Neuron (in vitro differentiated cells): ENCODE data around the gene NFS1.
"Not testable (repeated sequence)": the region's sequence is repeated elsewhere in the genome, so short reads cannot be mapped to it uniquely, and the experiment has no call there.

ENCODE experiments used
- H2AFZ ChIP-seq: one replicate; pipeline ENCODE4 v1.6.1; 2013; ENCODE audit warnings: low read depth, mild to moderate bottlenecking, inconsistent platforms, low read length, moderate library complexity
- H3K27me3 ChIP-seq: one replicate; pipeline ENCODE4 v1.6.1; 2013; ENCODE audit warnings: low read length; ENCODE audit not compliant: insufficient read depth
- H3K36me3 ChIP-seq: one replicate; pipeline ENCODE4 v1.6.1; 2013; ENCODE audit warnings: low read length; ENCODE audit not compliant: insufficient read depth
- H3K4me1 ChIP-seq: one replicate; pipeline ENCODE4 v1.6.1; 2013; ENCODE audit warnings: low read length; ENCODE audit not compliant: insufficient read depth
- H3K4me3 ChIP-seq: 2 replicates; pipeline ENCODE4 v1.5.1; 2013; ENCODE audit warnings: mild to moderate bottlenecking, low read length, moderate library complexity
- H3K9me3 ChIP-seq: one replicate; pipeline ENCODE4 v1.6.1; 2013; ENCODE audit warnings: low read length

The NFS1 gene

DNA sequence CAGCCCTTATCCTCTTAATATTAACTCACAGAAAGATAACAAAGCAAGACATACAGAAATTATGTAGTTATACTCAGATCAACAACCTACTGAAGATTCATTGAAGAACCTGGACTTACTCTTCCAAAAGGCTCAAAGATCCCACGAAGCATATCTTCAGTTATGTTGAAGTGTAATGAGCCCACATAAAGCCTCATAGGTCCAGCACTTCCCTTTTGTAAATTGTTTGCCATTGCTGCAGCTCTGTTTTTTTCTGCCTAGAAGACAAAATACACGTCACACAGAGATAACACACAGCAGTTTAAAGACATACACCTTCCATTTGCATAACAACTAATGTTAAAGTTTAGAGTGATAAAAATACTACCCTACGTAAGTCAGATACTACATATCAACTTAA, 22.5 kb upstream of the NFS1 start:
- Histone ChIP-seq H3K36me3 (peaks cover 92% of the 10 kb centered on the region), H3K27me3 (no peaks in the 10 kb centered on the region), H2AFZ (no peak overlapping the region)

DNA sequence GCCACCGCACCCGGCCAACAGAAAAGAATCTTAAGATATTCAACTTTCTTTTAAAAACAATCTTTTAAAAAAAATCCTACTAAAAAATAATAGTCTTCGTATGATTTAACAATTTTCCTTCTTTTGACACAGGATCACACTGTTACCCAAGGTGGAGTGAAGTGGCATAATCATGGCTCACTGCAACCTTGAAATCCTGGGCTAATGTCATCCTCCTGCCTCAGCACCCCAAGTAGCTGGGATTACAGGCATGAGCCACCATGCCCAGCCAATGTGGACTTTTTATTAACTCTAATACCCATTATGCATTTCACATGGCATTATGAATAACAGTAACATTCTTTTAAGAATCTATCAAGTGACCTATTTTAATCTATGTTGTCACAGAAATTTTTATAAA, 22.1 kb upstream of the NFS1 start:
- no peaks in the 10 kb centered on the region for H3K9me3 ChIP-seq
- no peak overlapping the region for H3K4me3 ChIP-seq
- no peaks in the 10 kb centered on the region for H3K4me1 ChIP-seq
- H3K27me3 ChIP-seq, result no peaks in the 10 kb centered on the region
- H3K36me3 ChIP-seq, result peaks cover 92% of the 10 kb centered on the region
- H2AFZ ChIP-seq, result no peak overlapping the region

More for the DNA sequence above, 22.5 kb upstream of the NFS1 start:
- H3K4me1 ChIP-seq, result no peaks in the 10 kb centered on the region
- H3K4me3 ChIP-seq, result no peak overlapping the region
- H3K9me3 ChIP-seq, result no peaks in the 10 kb centered on the region

GRCh38 chr20:35720165-35721123, 21.3 kb upstream of the NFS1 start:
- Histone ChIP-seq H2AFZ (no peak overlapping the region), H3K9me3 (no peaks in the 10 kb centered on the region), H3K36me3 (peaks cover 92% of the 10 kb centered on the region), H3K4me1 (no peaks in the 10 kb centered on the region), H3K4me3 (no peak overlapping the region), H3K27me3 (no peaks in the 10 kb centered on the region)

- H2AFZ ChIP-seq, result no peak overlapping the region
- no peaks in the 10 kb centered on the region for H3K4me1 ChIP-seq
- H3K36me3 ChIP-seq, result peaks cover 93% of the 10 kb centered on the region
- no peaks in the 10 kb centered on the region for H3K9me3 ChIP-seq
- H3K4me3 ChIP-seq, result no peak overlapping the region
- H3K27me3 ChIP-seq, result no peaks in the 10 kb centered on the region
Measured at GRCh38 chr20:35719717-35720116, 20.6 kb upstream of the NFS1 start.

DNA sequence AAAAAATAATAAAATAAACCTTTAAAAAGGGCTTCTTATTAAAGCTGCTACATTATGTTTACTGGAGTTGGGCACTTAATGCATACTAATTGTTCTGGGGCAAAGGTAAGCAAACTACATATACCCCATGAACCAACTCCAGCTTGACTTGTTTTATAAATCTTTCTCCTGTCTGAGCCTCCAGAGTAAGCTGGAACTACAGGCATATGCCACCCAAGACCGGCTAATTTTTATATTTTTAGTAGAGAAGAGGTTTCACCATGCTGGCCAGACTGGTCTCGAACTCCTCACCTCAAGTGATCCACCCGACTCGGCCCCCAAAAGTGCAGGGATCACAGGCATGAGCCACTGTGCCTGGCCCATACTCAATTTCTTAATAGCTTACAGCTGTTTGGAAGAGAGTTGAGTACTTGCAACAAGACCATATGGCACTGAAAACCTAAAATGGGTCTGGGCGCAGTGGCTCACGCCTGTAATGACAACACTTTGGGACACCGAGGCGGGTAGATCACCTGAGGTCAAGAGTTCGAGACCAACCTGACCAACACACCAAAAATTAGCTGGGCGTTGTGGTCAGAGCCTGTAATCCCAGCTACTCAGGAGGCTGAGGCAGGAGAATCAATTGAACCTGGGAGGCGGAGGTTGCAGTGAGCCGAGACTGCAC, 20.0 kb upstream of the NFS1 start:
- Histone ChIP-seq H2AFZ (no peak overlapping the region), H3K4me3 (no peak overlapping the region), H3K9me3 (no peaks in the 10 kb centered on the region), H3K36me3 (peaks cover 92% of the 10 kb centered on the region), H3K4me1 (no peaks in the 10 kb centered on the region), H3K27me3 (no peaks in the 10 kb centered on the region)

- H3K4me3 ChIP-seq, H3K9me3 ChIP-seq, H3K4me1 ChIP-seq, H3K27me3 ChIP-seq, H2AFZ ChIP-seq: not testable (repeated sequence)
- H3K36me3 ChIP-seq, result peaks cover 92% of the 10 kb centered on the region
Measured at GRCh38 chr20:35718321-35718720, 19.2 kb upstream of the NFS1 start.

- Histone ChIP-seq H3K36me3 (peaks cover 93% of the 10 kb centered on the region), H2AFZ (no peak overlapping the region), H3K27me3 (no peaks in the 10 kb centered on the region), H3K4me1 (peaks cover 2% of the 10 kb centered on the region), H3K9me3 (no peaks in the 10 kb centered on the region), H3K4me3 (no peak overlapping the region)
Measured at GRCh38 chr20:35716330-35716729, 17.2 kb upstream of the NFS1 start.

GRCh38 chr20:35715652-35716051, 16.5 kb upstream of the NFS1 start:
- no peak overlapping the region for H3K4me3 ChIP-seq
- no peak overlapping the region for H2AFZ ChIP-seq
- peaks cover 4% of the 10 kb centered on the region for H3K4me1 ChIP-seq
- peaks cover 93% of the 10 kb centered on the region for H3K36me3 ChIP-seq
- no peaks in the 10 kb centered on the region for H3K9me3 ChIP-seq
- no peaks in the 10 kb centered on the region for H3K27me3 ChIP-seq

- H3K9me3 ChIP-seq, result no peaks in the 10 kb centered on the region
- no peaks in the 10 kb centered on the region for H3K27me3 ChIP-seq
- H3K36me3 ChIP-seq, result peaks cover 92% of the 10 kb centered on the region
- peaks cover 20% of the 10 kb centered on the region for H3K4me1 ChIP-seq
- H2AFZ ChIP-seq, result no peak overlapping the region
- H3K4me3 ChIP-seq, result no peak overlapping the region
Measured at GRCh38 chr20:35714127-35714526, 15.0 kb upstream of the NFS1 start.

DNA sequence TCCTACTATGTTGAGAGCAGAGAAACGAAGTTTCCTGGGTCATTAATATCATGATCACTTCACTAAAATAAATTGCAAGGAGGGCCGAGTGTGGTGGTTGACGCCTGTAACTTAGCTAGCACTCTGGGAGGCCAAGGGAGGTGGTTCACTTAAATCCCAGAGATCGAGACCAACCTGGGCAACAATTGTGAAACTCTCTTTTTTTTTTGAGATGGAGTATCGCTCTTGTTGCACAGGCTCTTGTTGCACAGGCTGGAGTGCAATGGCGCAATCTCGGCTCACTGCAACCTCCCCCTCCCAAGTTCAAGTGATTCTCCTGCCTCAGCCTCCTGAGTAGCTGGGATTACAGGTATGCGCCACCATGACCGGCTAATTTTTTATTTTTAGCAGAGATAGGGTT, 14.0 kb upstream of the NFS1 start:
- Histone ChIP-seq H3K4me1 (peaks cover 24% of the 10 kb centered on the region), H3K36me3 (peaks cover 94% of the 10 kb centered on the region)
- not testable (repeated sequence) for H3K4me3 ChIP-seq, H3K27me3 ChIP-seq, H2AFZ ChIP-seq, H3K9me3 ChIP-seq

DNA sequence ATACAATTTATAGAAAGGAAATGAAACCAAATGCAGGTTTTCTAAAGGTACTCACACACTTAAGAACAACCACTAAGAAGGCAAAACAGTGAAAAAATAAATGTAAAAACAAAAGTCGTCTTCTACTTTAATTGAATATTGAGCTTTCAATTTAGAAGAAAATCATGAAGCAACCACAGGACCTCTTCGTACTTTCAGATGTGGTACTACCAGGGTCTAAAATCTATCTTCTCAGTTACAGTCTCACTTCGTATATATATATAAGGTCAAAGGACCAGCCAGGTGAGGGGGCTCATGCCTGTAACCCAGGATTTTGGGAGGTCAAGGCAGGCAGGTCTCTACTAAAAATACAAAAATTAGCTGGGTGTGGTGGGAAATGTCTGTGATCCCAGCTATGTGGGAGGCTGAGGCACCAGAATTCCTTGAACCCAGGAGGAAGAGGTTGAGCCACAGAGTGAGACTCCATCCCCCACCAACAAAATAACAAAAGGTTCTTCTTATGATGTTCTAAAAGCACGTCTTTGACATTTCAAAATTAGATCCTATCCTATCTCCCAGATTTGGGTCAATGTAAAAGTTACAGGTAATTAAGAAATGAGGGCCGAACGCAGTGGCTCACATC, 12.5 kb upstream of the NFS1 start:
- Histone ChIP-seq H3K36me3 (peaks cover 91% of the 10 kb centered on the region), H3K4me1 (peaks cover 24% of the 10 kb centered on the region), H3K4me3 (no peak overlapping the region), H3K9me3 (no peaks in the 10 kb centered on the region), H3K27me3 (no peaks in the 10 kb centered on the region), H2AFZ (no peak overlapping the region)

GRCh38 chr20:35710884-35711587, 11.9 kb upstream of the NFS1 start:
- Histone ChIP-seq H3K27me3 (no peaks in the 10 kb centered on the region), H3K36me3 (peaks cover 91% of the 10 kb centered on the region), H2AFZ (no peak overlapping the region), H3K9me3 (no peaks in the 10 kb centered on the region), H3K4me1 (peaks cover 24% of the 10 kb centered on the region), H3K4me3 (no peak overlapping the region)

DNA sequence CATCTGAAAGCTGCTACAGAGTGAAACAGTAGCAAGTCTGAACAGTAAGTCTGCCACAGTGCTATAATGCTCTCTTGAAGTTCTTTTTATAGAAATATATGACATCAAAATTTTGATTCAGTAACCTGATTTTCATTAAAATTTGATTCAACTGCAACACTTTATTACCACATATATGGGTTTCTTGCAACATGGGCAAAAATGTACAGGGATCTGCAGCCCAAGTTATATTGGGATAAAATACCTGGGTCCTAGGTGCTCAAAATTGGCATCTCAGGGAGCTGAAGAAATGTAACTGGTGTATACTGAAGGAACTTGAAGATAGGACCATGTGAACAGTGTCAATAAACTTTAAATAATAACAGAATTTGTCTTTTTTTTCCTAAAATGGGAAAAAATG, 10.9 kb upstream of the NFS1 start:
- H2AFZ ChIP-seq, result no peak overlapping the region
- no peaks in the 10 kb centered on the region for H3K9me3 ChIP-seq
- H3K36me3 ChIP-seq, result peaks cover 92% of the 10 kb centered on the region
- no peak overlapping the region for H3K4me3 ChIP-seq
- H3K4me1 ChIP-seq, result peaks cover 24% of the 10 kb centered on the region
- no peaks in the 10 kb centered on the region for H3K27me3 ChIP-seq
